Measurements from ENCODE around the gene ZNF550.
"Not testable (repeated sequence)": the region's sequence is repeated elsewhere in the genome, so short reads cannot be mapped to it uniquely, and the experiment has no call there.

The ZNF550 gene

DNA sequence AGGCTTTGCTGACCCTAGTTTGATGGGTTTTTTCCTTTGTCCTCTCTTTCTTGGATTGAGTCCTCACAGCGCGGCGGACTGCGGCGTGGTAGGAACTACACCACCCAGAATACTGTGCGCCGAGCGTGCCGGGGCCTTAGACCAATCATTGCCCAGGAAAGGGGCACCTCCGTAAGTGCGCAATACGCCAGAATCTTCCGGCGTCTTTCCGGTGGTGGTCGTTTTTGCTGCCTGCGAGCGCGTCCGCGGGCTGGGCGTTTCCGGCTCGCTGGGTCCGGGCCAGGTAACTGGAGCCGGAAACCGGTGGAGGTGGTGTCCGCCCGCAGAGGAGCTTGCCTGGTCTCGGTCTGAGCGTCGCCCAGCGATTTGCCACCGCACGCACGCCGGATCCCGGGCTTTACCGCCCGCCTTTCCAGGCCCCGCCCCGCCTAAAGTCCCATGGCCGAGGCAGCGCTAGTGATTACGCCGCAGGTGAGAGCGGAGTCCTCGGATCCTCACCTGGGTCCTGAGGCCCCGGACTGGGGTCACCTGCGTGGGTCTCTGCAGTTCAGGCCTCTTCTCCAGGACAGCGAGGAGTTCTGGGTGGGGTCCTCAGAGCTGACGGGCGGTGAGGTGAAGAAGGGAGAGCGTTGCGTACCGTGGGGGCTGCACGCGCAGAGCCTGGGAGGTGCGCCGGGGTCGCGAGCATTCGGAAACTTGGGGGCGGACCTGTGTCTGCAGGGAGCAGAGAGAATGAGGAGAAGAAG is 32.4 kb downstream of the ZNF550 start, which contains the start of gene ZNF549:
TSS of gene ZNF549 (plus strand) at position 221 of the 746 bp plus-strand sequence. CDS start at position 439, 218 bp downstream.
- no peak for DNase-seq (ENCODE audit: low spot score)

DNA sequence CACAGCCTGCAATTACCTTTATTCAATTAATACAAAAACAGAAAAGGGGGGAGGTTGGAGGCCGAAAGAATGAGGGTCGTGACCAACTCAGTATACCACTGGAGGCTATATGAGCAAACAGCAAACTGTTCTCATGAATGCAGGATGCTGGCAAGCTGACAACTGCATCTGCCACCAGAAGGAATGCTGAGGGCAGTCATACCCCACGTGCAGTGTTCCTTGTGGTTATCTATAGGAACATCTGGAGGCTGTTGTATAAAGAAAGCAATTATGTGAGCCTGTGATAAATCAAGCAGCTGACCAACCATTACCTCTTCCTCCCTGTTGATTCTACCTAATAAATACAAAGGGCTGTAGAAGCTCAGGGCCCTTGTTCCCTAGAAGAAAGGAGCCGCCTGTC is 41.6 kb downstream of the ZNF550 start:
- DNase-seq (ENCODE audit: low spot score): not testable (repeated sequence)

DNA sequence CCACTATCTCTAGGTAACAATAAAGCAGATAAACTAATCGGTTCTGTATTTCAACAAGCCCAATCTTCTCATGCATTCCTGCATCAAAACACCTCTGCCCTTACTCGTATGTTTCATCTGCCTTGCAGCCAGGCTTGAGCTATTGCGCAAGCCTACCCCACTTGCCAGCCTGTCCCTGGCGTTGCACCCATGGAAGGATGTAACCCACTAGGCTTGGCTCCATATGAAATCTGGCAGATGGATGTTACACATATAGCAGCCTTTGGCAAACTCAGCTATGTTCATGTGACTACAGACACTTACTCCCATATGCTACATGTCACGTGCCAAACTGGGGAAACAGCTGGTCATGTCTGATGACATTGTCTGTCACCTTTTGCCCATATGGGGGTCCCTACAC is 44.4 kb downstream of the ZNF550 start:
- DNase-seq (ENCODE audit: low spot score): no peak

DNA sequence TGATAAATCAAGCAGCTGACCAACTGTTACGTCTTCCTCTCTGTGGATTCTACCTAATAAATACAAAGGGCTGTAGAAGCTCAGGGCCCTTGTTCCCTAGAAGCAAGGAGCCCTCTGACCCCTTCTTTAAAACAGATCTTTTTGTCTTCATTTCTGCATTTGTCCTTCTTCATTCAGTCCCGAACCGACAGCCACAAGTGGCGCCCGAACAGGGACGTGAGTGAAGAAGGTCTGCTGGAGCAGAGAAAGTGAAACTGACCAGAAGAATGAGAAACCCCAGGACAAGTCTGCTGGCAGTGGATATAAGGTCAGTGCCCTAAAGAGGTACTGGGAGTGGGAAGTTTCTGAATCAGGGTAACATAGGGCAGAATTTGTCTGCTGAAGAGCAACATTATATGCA is 46.8 kb downstream of the ZNF550 start:
- DNase-seq (ENCODE audit: low spot score): peak; percentile 7

DNA sequence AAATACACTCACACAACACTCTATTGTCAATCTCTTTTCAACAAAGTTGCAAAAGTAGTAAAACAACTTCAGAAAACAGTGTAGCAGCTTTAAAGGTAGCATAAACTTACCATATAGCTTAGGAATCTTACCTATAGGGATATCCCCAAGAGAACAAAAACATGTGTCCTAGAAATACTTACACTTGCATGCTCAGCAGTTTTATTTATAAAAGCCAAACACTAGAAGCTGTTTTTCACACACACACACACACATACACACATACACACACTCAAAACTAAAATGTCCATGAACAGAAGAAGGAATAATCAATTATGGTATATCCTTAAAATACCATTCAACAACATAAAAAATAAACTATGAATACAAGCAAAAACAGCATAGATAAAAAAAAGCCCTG is 48.2 kb downstream of the ZNF550 start:
- DNase-seq (ENCODE audit: low spot score): no peak

DNA sequence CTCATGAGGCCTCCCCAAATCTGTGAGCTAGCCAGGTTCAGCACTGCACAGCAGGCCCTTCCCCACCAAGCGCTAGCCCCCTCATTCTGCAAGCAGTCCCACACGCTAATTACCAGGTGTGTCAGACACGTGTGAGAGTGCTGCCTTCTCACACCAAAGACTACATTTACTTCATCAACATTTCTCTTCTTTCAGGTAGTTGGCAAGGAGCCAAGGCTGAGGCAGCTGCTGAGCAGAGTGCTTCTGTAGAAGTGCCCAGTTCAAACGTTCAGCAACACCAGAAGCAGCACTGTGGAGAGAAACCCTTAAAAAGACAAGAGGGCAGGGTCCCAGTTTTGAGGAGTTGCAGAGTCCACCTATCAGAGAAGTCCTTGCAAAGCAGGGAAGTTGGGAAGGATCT is 53.5 kb downstream of the ZNF550 start:
- DNase-seq (ENCODE audit: low spot score): no peak

DNA sequence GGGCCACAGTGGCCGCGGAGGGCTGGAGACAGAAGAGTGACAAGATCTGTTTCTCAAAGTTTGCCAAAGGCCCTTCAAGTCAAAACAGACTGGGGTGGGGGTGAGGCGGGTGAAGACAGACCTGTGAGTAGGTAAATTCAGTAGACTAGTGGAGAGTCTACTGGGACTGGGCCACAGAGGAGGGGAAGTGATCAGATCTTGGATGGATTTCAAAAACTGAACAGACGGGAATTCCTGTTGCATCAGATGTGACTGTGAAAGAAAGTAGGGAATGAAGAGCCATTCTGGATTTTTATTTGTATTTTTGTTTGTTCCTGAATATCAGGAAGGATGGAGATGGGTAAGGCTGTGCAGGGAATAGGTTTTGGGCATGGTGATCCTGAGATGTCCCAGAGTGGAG is 59.3 kb downstream of the ZNF550 start:
- DNase-seq (ENCODE audit: low spot score): not testable (repeated sequence)

DNA sequence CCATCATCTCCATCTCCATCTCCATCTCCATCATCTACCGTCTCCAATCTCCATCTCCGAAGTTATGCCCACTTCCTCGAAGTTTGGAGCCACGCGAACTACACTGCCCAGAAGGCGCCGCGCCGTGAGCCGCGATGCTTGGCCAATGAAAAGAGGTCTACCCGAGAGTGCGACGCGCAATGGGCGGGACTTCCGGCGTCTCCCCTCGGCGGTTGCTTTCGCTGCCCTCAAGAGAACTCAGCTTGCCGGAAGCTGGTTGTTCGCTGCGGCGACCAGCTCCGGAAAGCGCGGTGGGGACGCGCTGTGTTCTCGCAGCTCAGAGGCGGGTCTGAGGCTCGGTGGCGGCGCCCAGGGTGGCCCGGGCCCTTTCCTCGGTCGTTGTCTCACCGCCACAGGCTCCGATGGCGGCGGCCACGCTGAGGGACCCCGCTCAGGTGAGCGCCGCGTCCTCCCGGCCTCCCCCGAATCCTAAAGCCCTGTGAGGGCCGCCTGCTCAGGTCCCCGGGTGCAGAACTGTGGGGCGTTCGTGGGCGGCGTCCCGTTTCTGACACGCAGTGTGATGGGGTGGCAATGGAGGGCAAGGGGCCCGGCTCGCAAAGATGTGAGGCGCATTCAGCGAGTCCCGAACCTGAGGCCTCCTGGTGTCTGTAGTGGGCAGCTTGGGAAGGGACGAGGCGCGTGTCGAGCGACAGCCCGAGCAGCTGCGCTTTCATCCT is 59.8 kb downstream of the ZNF550 start, which contains the start of gene ZNF773:
TSS of gene ZNF773 (plus strand) at position 259 of the 716 bp plus-strand sequence. CDS start at position 402, 143 bp downstream.
- DNase-seq (ENCODE audit: low spot score): peak; percentile 97

DNA sequence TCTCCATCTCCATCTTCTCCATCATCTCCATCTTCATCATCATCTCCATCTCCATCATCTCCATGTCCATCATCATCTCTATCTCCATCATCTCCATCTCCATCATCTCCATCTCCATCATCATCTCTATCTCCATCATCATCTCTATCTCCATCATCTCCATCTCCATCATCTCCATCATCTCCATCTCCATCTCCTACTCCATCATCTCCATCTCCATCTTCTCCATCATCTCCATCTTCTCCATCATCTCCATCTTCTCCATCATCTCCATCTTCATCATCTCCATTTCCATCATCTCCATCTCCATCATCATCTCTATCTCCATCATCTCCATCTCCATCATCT is 60.4 kb downstream of the ZNF550 start:
- not testable (repeated sequence) for DNase-seq (ENCODE audit: low spot score)

DNA sequence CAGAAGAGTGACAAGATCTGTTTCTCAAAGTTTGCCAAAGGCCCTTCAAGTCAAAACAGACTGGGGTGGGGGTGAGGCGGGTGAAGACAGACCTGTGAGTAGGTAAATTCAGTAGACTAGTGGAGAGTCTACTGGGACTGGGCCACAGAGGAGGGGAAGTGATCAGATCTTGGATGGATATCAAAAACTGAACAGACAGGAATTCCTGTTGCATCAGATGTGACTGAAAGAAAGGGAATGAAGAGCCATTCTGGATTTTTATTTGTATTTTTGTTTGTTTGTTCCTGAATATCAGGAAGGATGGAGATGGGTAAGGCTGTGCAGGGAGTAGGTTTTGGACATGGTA is 71.4 kb downstream of the ZNF550 start:
- not testable (repeated sequence) for DNase-seq (ENCODE audit: low spot score)

DNA sequence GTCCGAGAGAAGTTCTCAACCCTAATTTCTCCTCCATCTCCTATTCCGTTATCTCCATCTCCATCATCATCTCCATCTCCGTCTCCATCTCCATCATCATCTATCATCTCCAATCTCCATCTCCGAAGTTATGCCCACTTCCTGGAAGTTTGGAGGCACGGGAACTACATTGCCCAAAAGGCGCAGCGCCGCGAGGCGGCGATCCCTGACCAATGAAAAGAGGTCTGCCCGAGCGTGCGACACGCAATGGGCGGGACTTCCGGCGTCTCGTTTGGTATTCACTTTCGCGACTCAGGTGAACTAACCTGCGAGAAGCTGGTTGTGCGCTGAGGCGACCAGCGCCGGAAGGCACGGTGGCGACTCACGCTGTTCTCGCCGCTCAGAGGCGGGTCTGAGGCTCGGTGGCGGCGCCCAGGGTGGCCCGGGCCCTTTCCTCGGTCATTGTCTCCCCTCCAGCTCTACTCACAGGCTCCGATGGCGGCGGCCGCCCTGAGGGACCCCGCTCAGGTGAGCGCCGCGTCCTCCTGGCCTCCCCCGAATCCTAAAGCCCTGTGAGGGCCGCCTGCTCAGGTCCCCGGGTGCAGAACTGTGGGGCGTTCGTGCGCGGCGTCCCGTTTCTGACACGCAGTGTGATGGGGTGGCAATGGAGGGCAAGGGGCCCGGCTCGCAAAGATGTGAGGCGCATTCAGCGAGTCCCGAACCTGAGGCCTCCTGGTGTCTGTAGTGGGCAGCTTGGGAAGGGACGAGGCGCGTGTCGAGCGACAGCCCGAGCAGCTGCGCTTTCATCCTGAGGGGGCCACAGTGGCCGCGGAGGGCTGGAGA is 72.0 kb downstream of the ZNF550 start, which contains the start of gene ZNF419:
TSS of gene ZNF419 (plus strand) at position 274 of the 822 bp plus-strand sequence. CDS start at position 475, 201 bp downstream.
- peak; percentile 90 for DNase-seq (ENCODE audit: low spot score)

Measured in NAMALWA (cell line).